H9 (cell line): ENCODE data around the gene CCDC70. TPM values are rescaled to one million over a fixed set of nuclear protein-coding genes. Genes with fewer than 3 reads are reported as not detected.

Experiments used
- DNase-seq: peaks from one replicate; pipeline ENCODE4 v3.0.0-alpha.2; 2017
- H2AFZ ChIP-seq: one replicate; pipeline ENCODE4 v1.6.1; 2013; ENCODE audit warnings: mild to moderate bottlenecking, low read length, control low read depth, moderate library complexity
- H2AK5ac ChIP-seq: 2 replicates; pipeline ENCODE4 v1.6.1; 2013; ENCODE audit warnings: low read length, control low read depth, mixed read lengths; ENCODE audit not compliant: insufficient read length
- H2BK120ac ChIP-seq: one replicate; pipeline ENCODE4 v1.6.1; 2013; ENCODE audit warnings: low read depth, mild to moderate bottlenecking, low read length, control low read depth, inconsistent platforms; ENCODE audit not compliant: poor library complexity, severe bottlenecking
- H2BK12ac ChIP-seq: 2 replicates; pipeline ENCODE4 v1.6.1; 2013; ENCODE audit warnings: low read length, control low read depth, mixed read lengths, low read depth; ENCODE audit not compliant: insufficient read length
- H2BK15ac ChIP-seq: 2 replicates; pipeline ENCODE4 v1.6.1; 2013; ENCODE audit warnings: low read depth, low read length, control low read depth
- H2BK20ac ChIP-seq: one replicate; pipeline ENCODE4 v1.6.1; 2013; ENCODE audit warnings: low read depth, mild to moderate bottlenecking, low read length, control low read depth, inconsistent platforms; ENCODE audit not compliant: poor library complexity, severe bottlenecking
- H2BK5ac ChIP-seq: 2 replicates; pipeline ENCODE4 v1.6.1; 2013; ENCODE audit warnings: low read length, control low read depth, mixed read lengths; ENCODE audit not compliant: insufficient read length
- H3K14ac ChIP-seq: 2 replicates; pipeline ENCODE4 v1.6.1; 2013; ENCODE audit warnings: low read length, control low read depth; ENCODE audit not compliant: insufficient read depth
- H3K18ac ChIP-seq: 2 replicates; pipeline ENCODE4 v1.6.1; 2013; ENCODE audit warnings: low read depth, mild to moderate bottlenecking, mixed read lengths, low read length, control low read depth; ENCODE audit not compliant: insufficient read length
- H3K23ac ChIP-seq: 2 replicates; pipeline ENCODE4 v1.6.1; 2013; ENCODE audit warnings: low read length, control low read depth, mixed read lengths, low read depth; ENCODE audit not compliant: insufficient read length
- H3K23me2 ChIP-seq: 2 replicates; pipeline ENCODE4 v1.6.1; 2013; ENCODE audit warnings: low read depth, mild to moderate bottlenecking, mixed read lengths, low read length, control low read depth; ENCODE audit not compliant: insufficient read length, poor library complexity, severe bottlenecking
- H3K27ac ChIP-seq: 2 replicates; pipeline ENCODE4 v1.5.1; 2013; ENCODE audit warnings: low read length, control low read depth, mixed read lengths, low read depth; ENCODE audit not compliant: insufficient read length
- H3K27me3 ChIP-seq: 2 replicates; pipeline ENCODE4 v1.6.1; 2013; ENCODE audit warnings: low read length, control low read depth, inconsistent platforms; ENCODE audit not compliant: insufficient read depth
- H3K4ac ChIP-seq: 2 replicates; pipeline ENCODE4 v1.6.1; 2013; ENCODE audit warnings: low read depth, mild to moderate bottlenecking, control low read depth, inconsistent platforms, low read length, moderate library complexity
- H3K4me1 ChIP-seq: 2 replicates; pipeline ENCODE4 v1.6.1; 2013; ENCODE audit warnings: low read length, control low read depth, inconsistent platforms; ENCODE audit not compliant: insufficient read depth
- H3K4me2 ChIP-seq: 2 replicates; pipeline ENCODE4 v1.6.1; 2013; ENCODE audit warnings: low read length, control low read depth, mixed read lengths; ENCODE audit not compliant: insufficient read length, insufficient read depth
- H3K56ac ChIP-seq: 2 replicates; pipeline ENCODE4 v1.6.1; 2013; ENCODE audit warnings: low read depth, mild to moderate bottlenecking, mixed read lengths, low read length, control low read depth; ENCODE audit not compliant: insufficient read length
- H3K79me1 ChIP-seq: 2 replicates; pipeline ENCODE4 v1.6.1; 2013; ENCODE audit warnings: low read depth, mild to moderate bottlenecking, moderate library complexity, low read length, control low read depth, inconsistent platforms; ENCODE audit not compliant: insufficient read depth, poor library complexity, severe bottlenecking
- H3K79me2 ChIP-seq: 2 replicates; pipeline ENCODE4 v1.6.1; 2013; ENCODE audit warnings: low read length, control low read depth, inconsistent platforms; ENCODE audit not compliant: insufficient read depth
- H3K9ac ChIP-seq: 2 replicates; pipeline ENCODE4 v1.6.1; 2013; ENCODE audit warnings: low read length, control low read depth, mixed read lengths; ENCODE audit not compliant: insufficient read length; ENCODE audit errors: extremely low read depth
- H3K9me3 ChIP-seq: one replicate; pipeline ENCODE4 v1.6.1; 2013; ENCODE audit warnings: low read depth, low read length, inconsistent platforms; ENCODE audit not compliant: control insufficient read depth
- H3T11ph ChIP-seq: one replicate; pipeline ENCODE4 v1.6.1; 2013; ENCODE audit warnings: mild to moderate bottlenecking, low read length, control low read depth, inconsistent platforms
- H4K20me1 ChIP-seq: one replicate; pipeline ENCODE4 v1.6.1; 2013; ENCODE audit not compliant: control insufficient read depth, insufficient read length, insufficient read depth
- H4K5ac ChIP-seq: 2 replicates; pipeline ENCODE4 v1.6.1; 2013; ENCODE audit warnings: low read depth, mild to moderate bottlenecking, mixed read lengths, low read length, control low read depth; ENCODE audit not compliant: insufficient read length
- H4K8ac ChIP-seq: replicated peaks from 2 replicates; pipeline ENCODE4 v1.6.1; 2013; ENCODE audit warnings: low read length, control low read depth, mixed read lengths, low read depth; ENCODE audit not compliant: insufficient read length
- H4K91ac ChIP-seq: 2 replicates; pipeline ENCODE4 v1.6.1; 2013; ENCODE audit warnings: low read depth, mild to moderate bottlenecking, moderate library complexity, mixed read lengths, low read length, control low read depth; ENCODE audit not compliant: insufficient read length
- H3K27ac Mint-ChIP-seq, 3 experiments: 2 replicates in 2 of 3; 3 replicates in 1 of 3; pipeline ENCODE4 v1.8.0; 2020 to 2021; ENCODE audit warnings: mixed read lengths in 3 of 3, mild to moderate bottlenecking in 1 of 3, moderate library complexity in 1 of 3
- H3K27me3 Mint-ChIP-seq: 2 replicates; pipeline ENCODE4 v1.8.0; 2021; ENCODE audit warnings: low read depth, mild to moderate bottlenecking, moderate library complexity, mixed read lengths
- H3K36me3 Mint-ChIP-seq, 3 experiments: 2 replicates in 2 of 3; 3 replicates in 1 of 3; pipeline ENCODE4 v1.8.0; 2020 to 2021; ENCODE audit warnings: low read depth in 3 of 3, mixed read lengths in 3 of 3; ENCODE audit not compliant: insufficient read depth in 1 of 3
- H3K4me1 Mint-ChIP-seq, 2 experiments: 2 replicates each; pipeline ENCODE4 v1.8.0; 2020; ENCODE audit warnings: mixed read lengths in 2 of 2
- H3K4me3 Mint-ChIP-seq, 2 experiments: 2 replicates in 1 of 2; 3 replicates in 1 of 2; pipeline ENCODE4 v1.8.0; 2020 to 2021; ENCODE audit warnings: mild to moderate bottlenecking in 2 of 2, mixed read lengths in 2 of 2, moderate library complexity in 1 of 2
- H3K9me3 Mint-ChIP-seq, 2 experiments: 2 replicates in 1 of 2; 3 replicates in 1 of 2; pipeline ENCODE4 v1.8.0; 2020; ENCODE audit warnings: mild to moderate bottlenecking in 2 of 2, mixed read lengths in 2 of 2, moderate library complexity in 1 of 2
- WGBS: extraction: QIAGEN DNeasy Blood & Tissue Kit; methylation state at CpG from one replicate; pipeline ENCODE4 v1.1.7; 2013; ENCODE audit warnings: missing lambda C conversion rate, low lambda C conversion rate, mixed read lengths; ENCODE audit not compliant: insufficient read length; ENCODE audit errors: extremely low coverage; 5-methylcytosine and 5-hydroxymethylcytosine counted together
- total RNA-seq: library from RNA; stranded (reverse); gene quantifications from 2 replicates; pipeline ENCODE4 v1.2.1, GENCODE V29; 2021
- TF ChIP-seq, protein P1 (sequence below): fragments of 200-600 bp; sonication (generic); conservative IDR thresholded peaks from 3 replicates; pipeline ENCODE4 v1.8.0; 2021; ENCODE audit warnings: antibody characterized with exemption, mild to moderate bottlenecking

CCDC70 gene
- total RNA-seq, 1 experiment from 2014 or later = not detected

GRCh38 chr13:51869916-51870315, 8.1 kb downstream of the CCDC70 start:
- Mint-ChIP-seq H3K27me3 (peaks cover 5% of the 10 kb centered on the region), H3K36me3 (no peaks in the 10 kb centered on the region), H3K27ac (no peak overlapping the region), H3K4me3 (no peak overlapping the region), H3K4me1 (no peaks in the 10 kb centered on the region), H3K9me3 (no peaks in the 10 kb centered on the region)
- TF ChIP-seq, protein P1, sequence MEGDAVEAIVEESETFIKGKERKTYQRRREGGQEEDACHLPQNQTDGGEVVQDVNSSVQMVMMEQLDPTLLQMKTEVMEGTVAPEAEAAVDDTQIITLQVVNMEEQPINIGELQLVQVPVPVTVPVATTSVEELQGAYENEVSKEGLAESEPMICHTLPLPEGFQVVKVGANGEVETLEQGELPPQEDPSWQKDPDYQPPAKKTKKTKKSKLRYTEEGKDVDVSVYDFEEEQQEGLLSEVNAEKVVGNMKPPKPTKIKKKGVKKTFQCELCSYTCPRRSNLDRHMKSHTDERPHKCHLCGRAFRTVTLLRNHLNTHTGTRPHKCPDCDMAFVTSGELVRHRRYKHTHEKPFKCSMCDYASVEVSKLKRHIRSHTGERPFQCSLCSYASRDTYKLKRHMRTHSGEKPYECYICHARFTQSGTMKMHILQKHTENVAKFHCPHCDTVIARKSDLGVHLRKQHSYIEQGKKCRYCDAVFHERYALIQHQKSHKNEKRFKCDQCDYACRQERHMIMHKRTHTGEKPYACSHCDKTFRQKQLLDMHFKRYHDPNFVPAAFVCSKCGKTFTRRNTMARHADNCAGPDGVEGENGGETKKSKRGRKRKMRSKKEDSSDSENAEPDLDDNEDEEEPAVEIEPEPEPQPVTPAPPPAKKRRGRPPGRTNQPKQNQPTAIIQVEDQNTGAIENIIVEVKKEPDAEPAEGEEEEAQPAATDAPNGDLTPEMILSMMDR = no peak
- H4K5ac ChIP-seq = no peak overlapping the region
- H2AK5ac ChIP-seq = no peak overlapping the region
- H3K23ac ChIP-seq = no peak overlapping the region
- H3K27ac ChIP-seq = no peak overlapping the region
- H3K9me3 ChIP-seq = no peaks in the 10 kb centered on the region
- no peak overlapping the region for H2BK15ac ChIP-seq
- no CpG with 5 or more reads among the region's 6 CpGs for WGBS
- peaks cover 2% of the 10 kb centered on the region for H4K20me1 ChIP-seq
- no peaks in the 10 kb centered on the region for H3K4me1 ChIP-seq
- no peak for DNase-seq
- no peak overlapping the region for H2BK120ac ChIP-seq
- H3K9ac ChIP-seq = no peak overlapping the region
- no peak overlapping the region for H3K18ac ChIP-seq
- no peaks in the 10 kb centered on the region for H3K23me2 ChIP-seq
- no peaks in the 10 kb centered on the region for H3K79me1 ChIP-seq
- no peak overlapping the region for H4K91ac ChIP-seq
- no peak overlapping the region for H2BK12ac ChIP-seq
- H3K14ac ChIP-seq = no peak overlapping the region
- H2AFZ ChIP-seq = no peak overlapping the region
- no peak overlapping the region for H2BK20ac ChIP-seq
- no peaks in the 10 kb centered on the region for H3K79me2 ChIP-seq
- H3K27me3 ChIP-seq = no peaks in the 10 kb centered on the region
- H4K8ac ChIP-seq = no peak overlapping the region
- H3K4me2 ChIP-seq = no peak overlapping the region
- no peak overlapping the region for H2BK5ac ChIP-seq
- no peak overlapping the region for H3T11ph ChIP-seq
- H3K56ac ChIP-seq = no peak overlapping the region
- no peak overlapping the region for H3K4ac ChIP-seq
